Peyer's patch (tissue), 4 donors: ENCODE results near the gene SORCS3. TPM values are rescaled to one million over a fixed set of nuclear protein-coding genes. Genes with fewer than 3 reads are reported as not detected.
"Not testable (repeated sequence)": the region's sequence is repeated elsewhere in the genome, so short reads cannot be mapped to it uniquely, and the experiment has no call there.

Source experiments
- DNase-seq, 3 donors: peaks; one replicate each; pipeline ENCODE4 v3.0.0-alpha.2; 2017 to 2019
- H3K27ac ChIP-seq, 4 donors: fragments of 200-600 bp; sonication (generic); one replicate each; pipeline ENCODE4 v1.5.1; 2016 to 2019
- H3K27me3 ChIP-seq, 2 donors: fragments of 200-600 bp; sonication (generic); one replicate each; pipeline ENCODE4 v1.5.1; 2019
- H3K36me3 ChIP-seq, 3 donors: fragments of 200-600 bp; sonication (generic); one replicate each; pipeline ENCODE4 v1.5.1; 2016 to 2019
- H3K4me1 ChIP-seq, 4 donors: fragments of 200-600 bp; sonication (generic); one replicate each; pipeline ENCODE4 v1.5.1; 2016 to 2019
- H3K4me3 ChIP-seq, 4 donors: fragments of 200-600 bp; sonication (generic); 1 replicate in 3 of 4; 2 replicates in 1 of 4; pipeline ENCODE4 v1.5.1; 2016 to 2019; ENCODE audit warnings: mild to moderate bottlenecking in 1 of 4
- H3K9me3 ChIP-seq, 4 donors: fragments of 200-600 bp; sonication (generic); one replicate each; pipeline ENCODE4 v1.5.1; 2016 to 2019; ENCODE audit warnings: mild to moderate bottlenecking in 1 of 4
- CTCF ChIP-seq, 6 experiments: fragments of 450-650 bp in 4 of 6; fragments of 200-600 bp in 2 of 6; sonication (generic) in 1 of 6; IDR thresholded peaks; one replicate each; pipeline ENCODE4 v1.5.1; 2017 to 2019; ENCODE audit warnings: antibody characterized with exemption in 6 of 6, mild to moderate bottlenecking in 3 of 6, moderate library complexity in 1 of 6
- POLR2A ChIP-seq, 2 donors: fragments of 450-650 bp; IDR thresholded peaks; one replicate each; pipeline ENCODE4 v1.5.1; 2017; ENCODE audit warnings: antibody characterized with exemption in 2 of 2, mild to moderate bottlenecking in 2 of 2, moderate library complexity in 2 of 2
- total RNA-seq, 4 donors: library from RNA; depleted of rRNA; stranded (reverse); fragments of >200 nt; gene quantifications; one replicate each; pipeline ENCODE4 v1.1.0, GENCODE V29; 2016

SORCS3 gene
- total RNA-seq, 4 donors from 2014 or later = 0.27 to 0.66 TPM; not detected in 2

GRCh38 chr10:104690959-104691358, 49.9 kb downstream of the SORCS3 start:
- H3K9me3 ChIP-seq = no peaks in the 10 kb centered on the region
- H3K36me3 ChIP-seq = no peaks in the 10 kb centered on the region
- H3K4me3 ChIP-seq = no peak overlapping the region
- no peaks in the 10 kb centered on the region for H3K27me3 ChIP-seq
- no peaks in the 10 kb centered on the region for H3K4me1 ChIP-seq
- TF ChIP-seq POLR2A (IDR thresholded peaks at IDR 0.05) (no peak), CTCF (IDR thresholded peaks at IDR 0.05) (no peak)
- no peak for DNase-seq
- H3K27ac ChIP-seq = no peak overlapping the region

- Histone ChIP-seq H3K4me3 (no peak overlapping the region), H3K27ac (no peak overlapping the region), H3K36me3 (no peaks in the 10 kb centered on the region), H3K4me1 (no peaks in the 10 kb centered on the region), H3K27me3 (no peaks in the 10 kb centered on the region), H3K9me3 (no peaks in the 10 kb centered on the region)
- TF ChIP-seq POLR2A (IDR thresholded peaks at IDR 0.05) (no peak), CTCF (IDR thresholded peaks at IDR 0.05) (no peak)
- no peak for DNase-seq
Observed at GRCh38 chr10:104694074-104694473, 53.0 kb downstream of the SORCS3 start.

- H3K27ac ChIP-seq, DNase-seq, H3K36me3 ChIP-seq, H3K9me3 ChIP-seq, H3K27me3 ChIP-seq, H3K4me1 ChIP-seq, H3K4me3 ChIP-seq: not testable (repeated sequence)
Observed at GRCh38 chr10:104703262-104703661, 62.2 kb downstream of the SORCS3 start.

GRCh38 chr10:104706886-104707285, 65.8 kb downstream of the SORCS3 start:
- Histone ChIP-seq H3K27me3 (no peaks in the 10 kb centered on the region), H3K4me3 (no peak overlapping the region), H3K27ac (no peak overlapping the region), H3K9me3 (no peaks in the 10 kb centered on the region), H3K36me3 (no peaks in the 10 kb centered on the region), H3K4me1 (no peaks in the 10 kb centered on the region)
- no peak for TF ChIP-seq CTCF (IDR thresholded peaks at IDR 0.05)
- TF ChIP-seq POLR2A (IDR thresholded peaks at IDR 0.05) = no peak
- DNase-seq = no peak

- Histone ChIP-seq H3K9me3 (no peaks in the 10 kb centered on the region), H3K4me3 (no peak overlapping the region), H3K4me1 (no peaks in the 10 kb centered on the region), H3K27me3 (no peaks in the 10 kb centered on the region), H3K27ac (no peak overlapping the region), H3K36me3 (no peaks in the 10 kb centered on the region)
- DNase-seq = no peak
- no peak for TF ChIP-seq POLR2A (IDR thresholded peaks at IDR 0.05)
- TF ChIP-seq CTCF (IDR thresholded peaks at IDR 0.05) = no peak
Observed at GRCh38 chr10:104707602-104708459, 66.7 kb downstream of the SORCS3 start.

GRCh38 chr10:104711302-104711721, 70.2 kb downstream of the SORCS3 start:
- DNase-seq = no peak
- H3K27ac ChIP-seq = no peak overlapping the region
- H3K4me1 ChIP-seq = no peaks in the 10 kb centered on the region
- H3K36me3 ChIP-seq = no peaks in the 10 kb centered on the region
- TF ChIP-seq POLR2A (IDR thresholded peaks at IDR 0.05) = no peak
- no peak for TF ChIP-seq CTCF (IDR thresholded peaks at IDR 0.05)
- no peak overlapping the region for H3K4me3 ChIP-seq
- no peaks in the 10 kb centered on the region for H3K27me3 ChIP-seq
- H3K9me3 ChIP-seq = no peaks in the 10 kb centered on the region

GRCh38 chr10:104730593-104730992, 89.5 kb downstream of the SORCS3 start:
- not testable (repeated sequence) for H3K4me1 ChIP-seq, H3K36me3 ChIP-seq, H3K4me3 ChIP-seq, H3K27me3 ChIP-seq, DNase-seq, H3K9me3 ChIP-seq, H3K27ac ChIP-seq
